HG02571 (cell line): Measurements from ENCODE around the gene BBS1.
"Not testable (repeated sequence)": the region's sequence is repeated elsewhere in the genome, so short reads cannot be mapped to it uniquely, and the experiment has no call there.

Experiments
- ATAC-seq: cut with Tn5 transposase; IDR thresholded peaks from one replicate; pipeline ENCODE4 v1.9.1; 2021; ENCODE audit warnings: mild to moderate bottlenecking, moderate library complexity; ENCODE audit not compliant: unreplicated experiment

BBS1 gene

DNA sequence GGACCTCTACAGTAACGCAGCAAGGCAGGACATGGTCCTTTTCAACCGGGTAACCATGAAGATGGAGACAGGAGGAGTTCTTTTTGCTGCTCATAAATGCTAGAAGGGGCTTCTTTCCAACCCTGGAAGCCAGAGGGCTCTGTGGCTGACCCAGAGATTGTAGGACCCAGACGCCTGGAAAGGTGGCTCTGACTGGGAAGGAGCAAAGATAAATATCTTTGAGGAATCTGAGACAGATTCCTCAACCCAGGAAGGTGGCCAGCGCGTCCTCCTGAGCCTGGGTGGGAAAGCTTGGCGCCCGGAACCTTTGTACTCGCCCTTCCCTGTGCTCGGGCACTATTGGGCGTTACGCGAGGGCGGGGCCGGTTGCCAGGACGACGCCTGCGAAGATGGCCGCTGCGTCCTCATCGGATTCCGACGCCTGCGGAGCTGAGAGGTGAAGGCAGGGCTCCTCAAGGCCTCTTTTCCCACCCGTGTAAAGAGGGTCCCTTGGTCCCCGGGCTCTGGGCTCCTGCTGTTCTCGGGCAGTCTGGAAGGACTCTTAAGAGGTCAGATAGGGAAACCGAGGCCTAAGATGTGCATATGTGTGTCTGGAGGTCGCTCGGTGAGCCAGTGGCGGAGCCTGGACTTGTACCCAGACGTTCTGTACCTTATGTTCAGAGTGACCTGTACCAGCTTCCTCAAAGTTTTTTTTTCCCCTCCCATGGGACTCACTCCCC, at the start of gene BBS1:
Gene BBS1, plus strand, starts transcription at position 365 of the 719 bp plus-strand sequence. Its CDS starts 25 bp downstream, at position 390.
- ATAC-seq, result peak; percentile 62

DNA sequence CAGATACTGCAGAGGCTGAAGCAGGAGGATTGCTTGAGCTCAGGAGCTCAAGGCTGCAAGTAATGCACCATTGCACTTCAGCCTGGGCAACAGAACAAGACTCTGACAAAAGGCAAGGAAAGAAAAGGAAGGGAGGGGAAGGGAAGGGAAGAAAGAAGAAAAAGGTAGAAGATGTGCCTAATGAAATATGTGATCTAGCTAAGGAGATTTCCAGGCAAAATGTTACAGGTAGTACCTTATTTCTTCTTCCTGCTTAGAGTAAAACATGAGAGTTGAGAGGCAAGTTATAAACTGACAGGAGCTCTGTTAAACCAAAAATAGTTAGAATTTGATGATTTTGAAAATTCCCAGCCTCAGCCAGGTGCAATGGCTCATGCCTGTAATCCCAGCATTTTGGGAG, 48.4 kb upstream of the BBS1 start:
- no peak for ATAC-seq

DNA sequence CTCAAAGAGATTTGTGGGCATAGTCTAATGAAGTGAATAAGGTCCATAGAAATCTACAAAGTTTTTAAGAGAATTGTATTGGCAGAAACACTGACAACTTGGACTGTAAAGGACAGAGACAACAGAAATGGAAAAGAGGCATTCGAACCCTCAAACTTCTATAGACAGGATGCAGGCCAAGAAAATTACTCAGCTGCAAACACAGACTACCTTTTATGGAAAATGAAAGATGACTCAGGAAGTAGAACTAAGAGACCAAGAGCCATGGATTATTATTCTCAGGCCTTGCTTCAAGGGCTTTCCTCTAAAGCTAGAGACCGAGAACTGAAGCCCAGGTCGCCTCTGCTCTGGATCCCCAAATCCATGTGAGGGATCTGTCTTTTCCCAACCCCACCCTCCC, 47.5 kb upstream of the BBS1 start:
- no peak for ATAC-seq

DNA sequence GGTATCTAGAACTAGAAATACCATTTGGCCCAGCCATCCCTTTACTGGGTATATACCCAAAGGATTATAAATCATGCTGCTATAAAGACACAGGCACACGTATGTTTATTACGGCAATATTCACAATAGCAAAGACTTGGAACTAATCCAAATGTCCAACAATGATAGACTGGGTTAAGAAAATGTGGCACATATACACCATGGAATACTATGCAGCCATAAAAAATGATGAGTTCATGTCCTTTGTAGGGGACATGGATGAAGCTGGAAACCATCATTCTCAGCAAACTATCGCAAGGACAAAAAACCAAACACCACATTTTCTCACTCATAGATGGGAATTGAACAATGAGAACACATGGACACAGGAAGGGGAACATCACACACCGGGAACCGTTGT, 46.3 kb upstream of the BBS1 start:
- ATAC-seq, result not testable (repeated sequence)

DNA sequence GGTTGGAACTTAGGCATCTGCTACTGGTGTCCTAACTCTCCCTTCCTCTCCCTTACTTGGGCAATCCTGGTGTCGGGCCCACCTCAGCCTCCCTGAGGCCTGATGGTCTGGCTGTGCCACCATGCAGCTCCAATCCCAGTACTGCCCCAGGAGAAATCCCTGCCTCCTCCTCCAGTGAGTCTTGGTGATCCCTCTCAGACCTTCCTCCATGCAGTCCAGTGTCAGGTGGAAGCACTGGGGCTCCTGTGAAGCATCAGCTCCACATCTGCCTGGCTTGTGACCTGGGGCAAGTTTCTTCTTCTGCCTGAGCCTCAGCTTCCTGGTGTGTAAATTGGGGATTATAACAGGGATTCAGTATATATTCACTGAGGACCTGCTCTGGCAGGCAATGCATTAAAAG, 45.5 kb upstream of the BBS1 start:
- no peak for ATAC-seq

DNA sequence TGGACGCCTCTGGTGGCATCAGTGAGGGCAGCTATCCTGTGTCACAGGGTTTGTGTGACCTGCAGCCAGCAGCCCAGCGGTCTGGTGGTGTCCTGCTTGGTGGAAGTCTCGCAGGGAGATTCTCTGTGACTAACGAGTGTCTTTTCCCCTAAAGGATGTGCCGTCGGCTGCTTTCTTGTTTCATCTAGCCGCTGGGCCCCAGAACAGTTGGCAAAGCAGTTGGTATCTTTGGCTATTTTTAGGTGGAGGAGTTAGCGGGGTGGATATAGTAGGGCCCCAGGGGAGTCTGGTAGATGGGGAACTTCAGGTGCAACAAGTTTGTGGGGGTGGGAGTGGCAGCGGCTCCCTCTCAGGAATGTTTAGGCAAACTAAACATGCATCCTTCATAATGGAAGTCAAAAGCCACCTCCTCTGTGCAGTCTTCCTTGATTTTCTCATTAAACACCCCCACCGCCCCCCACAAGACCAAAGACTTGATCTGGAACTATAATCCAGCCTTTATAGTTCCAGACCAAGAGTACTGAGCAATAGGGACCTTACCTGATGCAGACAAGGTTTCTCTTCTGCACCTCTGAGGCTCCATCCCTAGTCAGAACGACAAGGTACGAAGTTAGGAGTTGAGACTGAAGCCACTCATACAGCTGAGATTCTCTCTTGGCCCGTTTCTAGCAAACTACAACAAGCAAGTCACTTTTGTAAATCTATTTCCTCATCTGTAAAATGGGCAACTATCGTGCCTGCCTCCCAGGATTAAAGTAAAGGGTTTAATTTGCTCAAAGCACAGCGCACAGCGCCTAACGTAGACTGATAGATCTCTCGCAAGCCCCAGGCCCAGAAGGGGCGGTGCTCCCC, 44.8 kb upstream of the BBS1 start:
- ATAC-seq, result no peak

DNA sequence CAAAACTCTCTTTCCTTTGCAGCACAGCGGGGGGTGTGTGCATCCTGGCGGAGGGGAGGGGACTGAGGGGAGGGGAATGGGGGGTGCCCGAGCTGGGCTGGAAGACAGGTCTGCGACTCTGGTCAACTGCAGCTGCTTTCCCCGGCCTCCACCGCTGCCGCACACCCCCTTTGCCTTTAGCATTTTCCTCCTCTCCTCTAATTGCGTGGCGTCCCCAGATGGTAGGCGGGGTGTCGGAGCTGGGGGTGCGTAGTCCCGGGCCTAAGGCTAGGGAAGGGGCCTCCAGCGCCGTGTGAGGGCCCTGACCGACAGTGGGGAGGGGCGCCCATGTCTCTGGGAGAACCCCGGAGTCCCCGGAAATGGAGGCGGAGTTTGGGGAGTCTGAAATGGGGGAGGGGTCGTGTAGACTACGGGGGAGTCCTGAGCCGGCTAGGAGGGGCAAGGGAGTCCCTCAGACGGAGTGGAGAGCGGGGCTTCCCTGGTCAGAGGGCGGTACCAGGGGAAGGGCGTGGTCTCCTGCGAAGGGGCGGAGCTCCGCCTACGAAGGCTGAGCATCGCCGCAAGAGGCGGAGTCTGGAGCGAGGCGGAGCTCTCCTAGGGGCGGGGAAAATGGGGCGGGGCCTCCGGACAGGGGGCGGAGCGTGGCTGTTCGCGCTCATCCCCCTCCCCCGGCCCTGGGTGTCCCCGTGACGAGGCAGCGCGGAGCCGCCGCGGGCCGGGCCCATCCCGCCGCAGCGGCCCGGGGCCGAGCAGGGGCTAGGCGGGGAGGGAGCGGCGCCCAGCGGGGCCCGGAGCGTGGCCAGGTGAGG, 44.0 kb upstream of the BBS1 start, which contains the start of gene PELI3:
Gene PELI3, plus strand, starts transcription at position 681 of the 809 bp plus-strand sequence. CDS start 1,224 bp downstream, outside the sequence.
- peak; percentile 80 for ATAC-seq

DNA sequence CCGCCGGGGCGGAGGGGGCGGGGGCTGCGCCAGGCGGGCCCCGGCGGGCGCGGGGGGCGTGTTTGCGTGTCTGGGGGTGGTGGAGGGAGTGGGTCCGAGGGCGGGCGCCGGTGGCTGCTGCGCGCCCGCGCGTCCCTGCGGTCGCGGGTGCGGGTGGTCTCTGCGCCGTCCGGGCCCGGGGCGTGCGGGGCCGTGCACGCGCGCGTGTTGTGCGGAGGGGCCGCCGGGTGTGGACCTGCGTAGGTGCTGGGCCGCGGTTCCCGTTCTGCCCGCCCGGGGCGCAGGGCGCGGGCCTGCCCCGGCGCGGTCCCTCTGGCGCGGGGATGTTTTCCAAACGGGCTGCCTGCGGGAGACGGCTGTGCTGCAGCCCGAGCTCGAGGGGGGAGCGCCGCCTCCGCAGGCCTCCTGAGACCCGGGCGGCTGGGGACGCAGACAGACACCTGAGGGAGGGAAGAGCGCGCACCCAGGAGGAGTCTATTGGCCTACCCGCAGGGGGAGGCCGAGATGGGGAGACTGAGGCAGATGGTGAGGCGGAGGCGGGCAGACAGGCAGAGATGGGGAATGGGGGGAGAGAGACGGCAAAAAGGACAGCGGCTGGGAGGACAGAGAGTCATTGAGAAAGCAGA, 43.3 kb upstream of the BBS1 start:
- ATAC-seq, result peak; percentile 18

DNA sequence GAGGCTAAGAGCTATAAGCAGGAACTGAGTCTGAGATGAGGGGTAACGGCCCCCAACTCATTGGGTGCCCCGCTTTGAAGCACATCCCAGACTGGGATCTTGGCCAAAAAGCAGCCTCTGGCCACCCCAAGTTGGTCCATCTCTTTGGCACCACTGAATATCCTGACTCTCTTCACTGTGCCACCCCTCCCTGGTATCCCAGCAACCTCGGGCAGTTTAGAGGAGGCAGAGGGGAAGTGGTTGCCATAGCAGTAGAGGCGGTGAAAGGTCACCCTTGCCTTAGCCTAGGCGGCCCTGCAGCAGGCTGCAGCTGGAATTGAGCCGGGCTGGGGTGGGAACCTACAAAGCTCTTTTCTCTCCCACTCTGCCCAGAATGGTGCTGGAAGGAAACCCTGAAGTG, 42.7 kb upstream of the BBS1 start:
- no peak for ATAC-seq

DNA sequence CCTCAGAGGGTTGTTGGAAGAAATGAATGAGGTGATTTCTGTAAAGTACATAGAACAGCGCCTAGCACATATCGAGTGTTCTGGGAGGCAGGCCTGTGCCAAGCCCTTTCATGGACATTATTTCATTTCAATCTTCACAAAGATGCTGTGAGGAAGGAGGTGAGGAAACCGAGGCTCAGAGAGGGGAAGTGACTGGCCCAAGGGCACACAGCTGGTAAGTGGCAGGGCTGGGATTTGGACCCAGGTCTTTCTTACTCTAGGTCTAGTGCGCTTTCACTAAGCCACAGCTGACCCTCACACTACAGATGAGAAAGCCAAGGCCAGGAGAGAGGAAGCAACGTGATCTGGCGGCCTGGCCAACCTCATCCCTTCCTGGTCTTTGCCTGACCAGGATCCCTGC, 41.7 kb upstream of the BBS1 start:
- ATAC-seq, result no peak

DNA sequence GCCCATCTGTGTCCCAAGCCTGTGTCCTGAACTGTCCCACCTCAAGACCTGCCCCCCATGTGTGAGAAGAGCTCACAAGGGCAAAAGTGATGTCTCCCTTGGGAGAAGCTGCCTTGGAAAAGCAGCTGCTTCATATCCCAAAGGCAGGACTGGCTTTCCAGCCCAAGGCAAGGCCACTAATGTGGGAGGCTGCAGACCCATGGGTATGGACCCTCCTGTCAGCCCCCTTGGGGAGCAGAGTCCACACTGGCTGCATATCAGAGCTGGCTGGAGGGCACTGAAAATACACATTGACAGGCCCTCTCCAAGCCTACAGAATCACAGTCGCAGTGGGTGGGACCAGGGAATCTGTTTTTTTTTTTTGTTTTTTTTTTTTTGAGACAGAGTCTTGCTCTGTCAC, 41.0 kb upstream of the BBS1 start:
- no peak for ATAC-seq

DNA sequence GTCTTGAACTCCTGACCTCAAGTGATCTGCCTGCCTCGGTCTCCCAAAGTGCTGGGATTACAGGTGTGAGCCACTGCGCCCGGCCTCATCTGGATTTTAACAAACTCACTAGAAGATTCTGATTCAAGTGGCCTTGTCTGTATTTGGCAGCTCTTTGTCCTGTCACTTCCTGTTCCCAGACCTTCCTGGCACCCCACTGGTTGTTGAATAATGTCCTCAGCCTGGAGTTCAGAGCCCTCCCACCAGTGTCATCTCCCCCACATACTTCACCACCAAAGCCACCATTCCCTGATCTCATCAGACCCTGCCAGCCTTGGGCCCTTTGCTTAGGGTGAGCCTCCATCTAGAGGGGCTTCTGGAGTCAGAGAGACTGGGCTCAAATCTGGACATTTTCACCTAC, 40.4 kb upstream of the BBS1 start:
- no peak for ATAC-seq

DNA sequence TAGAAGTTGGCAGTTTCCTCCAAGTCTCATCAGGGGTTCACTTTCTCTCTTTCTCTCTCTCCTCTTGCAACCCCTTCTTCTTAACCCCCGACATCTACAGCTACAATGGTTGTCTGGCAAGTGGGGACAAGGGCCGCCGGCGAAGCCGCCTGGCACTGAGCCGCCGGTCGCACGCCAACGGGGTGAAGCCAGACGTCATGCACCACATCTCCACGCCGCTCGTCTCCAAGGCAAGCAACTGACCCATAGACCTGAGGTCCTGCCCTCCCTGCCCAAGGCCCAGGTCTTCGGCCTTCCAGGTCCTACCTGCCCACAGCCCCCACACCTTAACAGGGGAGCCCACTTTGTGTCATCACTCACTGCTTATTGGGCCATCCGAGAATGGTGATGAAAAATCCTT, 39.3 kb upstream of the BBS1 start:
- no peak for ATAC-seq

DNA sequence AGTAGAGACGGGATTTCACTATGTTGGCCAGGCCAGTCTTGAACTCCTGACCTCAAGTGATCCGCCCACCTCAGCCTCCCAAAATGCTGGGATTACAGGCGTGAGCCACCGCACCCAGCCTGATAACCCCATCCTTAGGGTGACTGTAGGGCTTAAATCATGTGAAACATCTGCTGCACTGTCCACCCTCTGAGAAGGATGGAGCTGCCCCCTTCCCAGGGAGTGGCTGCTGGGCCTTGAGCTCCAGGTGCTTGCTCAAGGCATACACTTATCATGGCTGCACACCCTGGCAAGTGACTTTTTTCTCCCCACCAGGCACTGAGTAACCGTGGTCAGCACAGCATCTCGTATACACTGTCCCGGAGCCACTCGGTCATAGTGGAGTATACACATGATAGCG, 38.4 kb upstream of the BBS1 start:
- ATAC-seq, result no peak

DNA sequence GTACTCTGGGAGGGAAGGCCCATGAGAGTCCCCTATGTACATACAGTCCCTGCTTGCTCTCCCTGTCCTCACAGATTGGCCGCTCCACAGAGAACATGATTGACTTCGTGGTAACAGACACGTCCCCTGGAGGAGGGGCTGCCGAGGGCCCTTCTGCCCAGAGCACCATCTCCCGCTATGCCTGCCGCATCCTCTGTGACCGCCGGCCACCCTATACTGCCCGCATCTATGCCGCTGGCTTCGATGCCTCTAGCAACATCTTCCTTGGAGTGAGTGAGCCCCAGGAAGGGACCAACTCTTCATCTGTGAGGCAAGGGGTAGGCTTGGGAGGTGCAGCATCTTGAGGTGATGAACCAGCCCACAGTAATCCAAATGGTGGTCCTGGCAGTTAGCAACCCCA, 37.3 kb upstream of the BBS1 start:
- no peak for ATAC-seq

DNA sequence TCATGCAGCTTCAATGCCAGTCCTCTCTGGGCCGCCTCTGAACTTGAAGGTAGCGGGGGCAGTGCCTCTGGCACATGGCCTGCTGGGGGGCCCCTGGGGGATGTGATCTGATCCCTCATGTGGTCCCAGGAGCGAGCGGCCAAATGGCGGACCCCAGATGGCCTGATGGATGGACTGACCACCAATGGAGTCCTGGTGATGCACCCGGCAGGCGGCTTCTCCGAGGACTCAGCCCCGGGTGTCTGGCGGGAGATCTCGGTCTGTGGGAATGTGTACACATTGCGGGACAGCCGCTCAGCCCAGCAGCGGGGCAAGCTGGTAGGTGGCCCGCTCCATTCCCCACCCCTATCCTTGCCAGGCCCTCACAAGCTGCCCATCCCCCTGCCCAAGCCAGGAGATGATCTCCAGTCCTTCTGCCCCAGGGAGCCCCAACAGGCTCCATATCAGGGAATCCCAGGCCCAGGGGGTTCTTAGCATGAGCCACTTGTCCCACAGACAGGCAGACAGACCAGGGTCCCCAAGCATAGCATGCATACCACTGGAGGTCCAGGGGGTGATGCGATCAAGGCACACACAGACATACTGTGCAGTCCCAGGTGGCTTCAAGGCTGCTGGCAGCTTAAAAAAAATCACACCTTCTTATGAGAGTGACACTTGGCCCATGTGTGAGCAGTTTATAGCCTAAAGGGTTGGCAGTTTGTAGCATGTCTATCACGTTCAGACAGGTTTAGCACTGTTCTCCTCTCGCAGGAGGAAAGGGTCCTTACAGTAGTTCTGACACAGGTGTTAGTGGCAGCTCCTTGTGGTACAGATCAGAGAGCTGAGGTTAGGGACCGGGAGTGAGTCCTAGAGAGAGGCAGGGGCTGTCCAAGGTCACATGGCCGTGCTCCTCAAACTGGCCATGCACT, 36.6 kb upstream of the BBS1 start:
- no peak for ATAC-seq

DNA sequence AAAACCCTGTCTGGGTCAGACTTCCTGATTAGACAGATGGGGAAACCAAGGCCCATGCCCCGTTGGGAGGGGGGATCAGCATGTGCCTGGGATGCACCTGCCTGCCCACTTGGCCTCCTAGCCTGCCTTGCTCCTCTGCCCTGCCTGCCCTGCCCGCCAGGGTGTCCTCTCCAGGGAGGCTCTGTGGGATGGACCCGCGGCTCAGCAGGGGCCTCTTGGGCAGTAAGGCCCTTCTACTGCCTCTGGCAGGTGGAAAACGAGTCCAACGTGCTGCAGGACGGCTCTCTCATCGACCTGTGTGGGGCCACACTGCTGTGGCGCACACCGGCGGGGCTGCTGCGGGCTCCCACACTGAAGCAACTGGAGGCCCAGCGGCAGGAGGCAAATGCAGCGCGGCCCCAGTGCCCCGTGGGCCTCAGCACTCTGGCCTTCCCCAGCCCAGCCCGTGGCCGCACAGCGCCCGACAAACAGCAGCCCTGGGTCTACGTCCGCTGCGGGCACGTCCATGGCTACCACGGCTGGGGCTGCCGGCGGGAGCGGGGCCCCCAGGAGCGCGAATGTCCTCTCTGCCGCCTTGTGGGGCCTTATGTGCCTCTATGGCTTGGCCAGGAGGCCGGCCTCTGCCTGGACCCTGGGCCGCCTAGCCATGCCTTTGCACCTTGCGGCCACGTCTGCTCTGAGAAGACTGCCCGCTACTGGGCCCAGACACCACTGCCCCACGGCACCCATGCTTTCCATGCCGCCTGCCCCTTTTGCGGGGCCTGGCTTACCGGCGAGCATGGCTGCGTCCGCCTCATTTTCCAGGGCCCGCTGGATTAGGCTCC, 34.9 kb upstream of the BBS1 start:
- ATAC-seq, result no peak

DNA sequence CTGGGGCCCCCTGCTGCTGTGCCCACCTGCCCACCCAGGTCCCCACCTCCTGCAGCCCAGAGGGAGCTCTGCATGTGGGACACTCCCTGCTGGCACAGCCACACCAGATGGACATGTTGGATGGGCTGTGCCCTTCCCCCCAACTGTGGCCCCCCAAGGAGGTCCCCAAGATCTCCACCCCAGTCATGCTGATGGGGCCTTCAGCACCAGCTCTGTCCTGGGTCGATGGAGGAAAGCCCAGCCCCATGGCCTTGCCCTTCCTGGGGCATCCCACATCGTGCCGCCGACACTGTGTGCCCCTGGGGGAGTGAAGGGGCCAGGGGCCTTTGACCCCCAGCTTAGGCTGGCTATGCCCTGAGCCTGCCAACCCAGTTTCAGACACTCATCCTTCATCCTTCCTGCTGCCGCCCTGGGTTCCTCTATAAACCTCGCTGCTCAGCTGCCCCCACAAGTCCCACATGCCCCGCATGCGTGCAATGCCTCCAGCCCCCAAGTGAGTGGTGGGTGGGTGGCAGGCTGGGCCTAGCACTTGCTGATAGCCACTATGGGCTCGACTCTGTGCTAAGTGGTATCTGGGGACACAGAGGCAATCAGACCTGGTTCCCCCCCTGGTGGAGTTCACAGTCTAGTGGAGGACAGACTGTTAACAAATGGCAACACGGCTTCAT, 34.1 kb upstream of the BBS1 start:
- ATAC-seq, result no peak
